DMS153 treated with DMSO at 0.1 percent for 48 hours (cell line): ENCODE data around the gene ELAVL1.

ENCODE experiments used
- DNase-seq: peaks from one replicate; lab custom pipeline; 2025; ENCODE audit not compliant: unreplicated experiment; lab: John Stamatoyannopoulos, UW

Gene ELAVL1

DNA sequence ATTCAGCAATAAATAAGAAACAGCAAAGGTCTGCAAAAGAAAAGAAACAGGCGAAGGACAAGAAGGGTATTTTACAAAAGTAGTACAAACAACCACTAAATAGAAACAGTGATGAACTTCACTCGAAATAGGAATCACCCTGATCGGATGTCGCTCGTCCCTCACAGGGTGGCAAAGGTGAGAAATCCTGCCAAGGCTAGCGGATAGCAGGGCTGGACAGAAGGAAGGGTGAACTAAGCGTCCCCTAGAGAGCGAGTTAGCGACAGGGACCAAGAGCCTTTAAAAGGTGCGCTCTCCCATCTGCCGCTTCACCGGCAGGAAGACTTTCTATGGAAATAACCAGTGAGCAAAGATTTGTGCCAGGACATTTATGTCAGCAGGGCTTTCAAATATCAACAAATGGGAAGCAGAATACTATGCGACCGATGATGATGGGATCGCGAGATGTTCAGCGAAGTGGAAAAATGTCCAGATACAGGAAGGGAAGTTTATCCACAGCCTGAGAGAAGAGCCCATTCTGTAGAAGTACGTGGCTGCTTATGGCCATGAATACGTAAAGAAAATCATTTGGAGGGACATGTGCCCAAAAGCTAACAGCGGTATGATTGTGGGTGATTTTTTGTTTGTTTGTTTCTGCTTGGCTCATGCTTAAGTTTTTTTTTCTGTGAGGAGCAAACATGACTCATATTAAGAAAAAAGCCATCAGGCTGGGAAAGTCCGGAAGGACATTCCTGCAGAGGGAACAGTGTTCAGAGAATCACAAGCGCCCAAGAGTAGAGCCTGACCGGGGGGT, 18.9 kb downstream of the ELAVL1 start:
- DNase-seq, result no peak

DNA sequence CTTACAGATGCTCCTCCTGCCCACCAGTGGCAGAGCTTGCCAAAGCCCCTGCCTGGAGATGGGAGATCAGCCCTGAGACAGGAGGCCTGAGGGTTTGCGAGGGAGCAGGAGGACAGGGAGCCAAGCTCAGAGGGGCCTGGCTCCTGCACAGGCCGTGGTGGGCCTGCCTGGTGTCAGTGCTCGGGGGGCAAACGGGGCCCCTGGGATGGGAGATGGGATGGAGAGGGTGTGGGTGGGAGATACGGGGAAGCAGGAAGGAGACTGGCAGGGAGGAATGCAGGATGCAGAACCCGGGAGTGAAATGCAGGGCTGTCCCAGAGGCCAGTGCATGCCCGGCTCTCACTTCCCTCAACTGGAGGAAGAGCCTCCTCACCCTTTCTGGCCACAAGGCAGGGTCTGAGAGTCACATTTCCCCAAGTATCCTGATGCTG, 19.9 kb downstream of the ELAVL1 start:
- DNase-seq, result no peak

DNA sequence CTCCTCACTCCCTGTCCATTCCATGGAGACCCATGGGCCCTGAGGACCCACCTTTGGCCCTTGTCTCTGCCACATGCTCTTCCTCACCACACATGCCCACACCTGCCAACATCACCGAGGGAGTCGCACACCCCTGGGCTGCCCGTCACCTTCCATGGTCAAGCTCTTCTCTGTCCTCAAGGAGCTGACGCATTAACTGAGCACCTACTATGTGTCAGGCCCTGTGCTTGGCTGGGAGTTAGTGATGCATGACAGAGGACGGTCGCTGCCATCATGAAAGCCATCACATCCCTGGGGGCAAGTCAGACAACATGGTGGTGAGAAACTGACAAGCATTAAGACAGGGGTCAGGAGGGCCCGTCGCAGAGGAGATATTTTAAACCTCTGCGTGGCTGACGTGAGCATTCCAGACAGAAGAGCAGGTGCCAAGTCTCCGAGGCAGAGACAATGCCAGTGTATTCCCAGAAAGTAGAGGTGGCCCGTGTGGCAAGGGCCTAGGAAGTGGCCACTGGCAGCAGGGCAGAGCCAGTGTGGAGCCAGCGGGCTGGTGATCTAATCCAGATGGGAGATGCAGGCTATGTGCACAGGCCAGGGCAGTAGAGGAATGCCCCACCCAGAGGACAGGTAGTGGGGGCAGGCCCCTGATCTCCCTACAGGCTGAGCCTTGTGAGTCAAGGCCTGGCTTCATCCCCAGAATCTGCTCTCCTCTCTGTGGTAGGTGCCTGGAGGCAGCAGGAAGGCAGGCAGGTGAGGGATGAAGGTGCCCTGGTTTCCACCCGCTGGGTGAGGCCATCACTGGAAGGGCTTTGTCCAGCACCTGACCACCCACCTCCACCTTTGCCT, 21.2 kb downstream of the ELAVL1 start:
- DNase-seq, result no peak

GRCh38 chr19:7983286-7983950, 22.0 kb downstream of the ELAVL1 start:
- DNase-seq, result no peak

DNA sequence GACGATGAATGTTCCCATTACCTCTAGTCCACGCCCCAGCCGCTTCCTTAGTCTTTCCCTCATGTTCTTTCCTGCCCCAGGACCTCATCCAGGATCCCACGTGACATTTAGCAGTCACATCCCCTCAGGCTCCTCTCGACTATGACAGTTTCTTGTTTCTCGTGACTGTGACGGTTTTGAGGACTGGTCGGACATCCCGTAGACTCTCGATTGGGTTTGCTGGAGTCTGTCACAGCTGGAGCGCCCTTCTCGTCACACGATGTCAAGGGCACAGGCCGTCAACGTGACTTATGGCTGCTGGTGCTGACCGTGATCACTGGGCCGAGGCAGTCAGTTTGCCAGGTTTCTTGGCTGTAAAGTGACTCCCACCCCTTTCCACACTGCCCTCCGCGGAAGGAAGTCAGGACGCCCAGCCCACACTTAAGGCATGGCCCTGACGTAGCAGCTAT, 22.8 kb downstream of the ELAVL1 start:
- DNase-seq, result no peak

DNA sequence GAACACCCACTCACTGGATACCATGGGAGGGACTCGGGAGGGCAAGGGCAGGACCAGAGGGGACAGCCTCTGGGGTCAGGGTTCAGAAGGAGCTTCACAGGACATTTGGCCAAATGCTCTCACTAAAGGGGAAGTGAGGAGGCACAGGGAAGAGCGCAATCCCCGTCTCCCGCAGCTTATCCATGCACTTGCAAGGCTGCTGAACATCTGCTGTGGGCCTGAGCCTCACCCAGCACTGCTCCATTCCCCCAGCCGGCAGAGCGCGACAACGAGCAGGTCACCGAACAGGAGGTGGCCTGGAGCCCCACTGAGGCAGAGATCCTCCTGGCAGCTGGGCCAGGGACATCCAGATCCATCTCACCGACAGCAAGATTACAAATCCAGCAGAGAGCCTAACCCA, 23.3 kb downstream of the ELAVL1 start:
- no peak for DNase-seq

GRCh38 chr19:7981661-7982060, 23.8 kb downstream of the ELAVL1 start:
- DNase-seq, result no peak

- DNase-seq, result no peak
These were observed 24.2 kb downstream of the ELAVL1 start for GRCh38 chr19:7981199-7981598.

DNA sequence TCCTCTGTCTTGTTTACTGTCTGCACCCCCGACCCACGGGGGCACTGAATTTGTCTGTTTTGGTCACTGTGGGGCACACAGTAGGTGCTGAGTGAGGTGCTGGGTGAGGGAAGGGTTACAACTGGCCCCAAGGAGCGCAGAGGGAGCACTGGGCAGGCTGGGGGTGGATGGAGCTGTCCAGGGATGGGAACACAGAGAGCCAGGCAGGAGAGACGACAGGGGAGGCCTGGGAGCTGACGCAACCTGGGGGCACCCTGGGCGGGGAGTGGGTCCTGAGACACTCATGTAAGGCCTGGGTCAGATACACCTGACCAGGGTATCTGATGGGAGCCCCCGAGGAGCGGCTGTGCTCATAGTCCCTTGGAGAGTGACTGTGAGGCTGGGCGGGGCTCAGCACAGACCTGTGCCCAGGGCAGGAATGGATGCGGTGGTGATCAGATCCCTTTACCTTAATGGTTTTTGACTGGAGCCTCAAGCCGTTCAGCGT, 24.8 kb downstream of the ELAVL1 start:
- DNase-seq, result no peak

GRCh38 chr19:7980168-7980567, 25.3 kb downstream of the ELAVL1 start:
- DNase-seq, result no peak

GRCh38 chr19:7979559-7979958, 25.9 kb downstream of the ELAVL1 start:
- DNase-seq, result no peak

DNA sequence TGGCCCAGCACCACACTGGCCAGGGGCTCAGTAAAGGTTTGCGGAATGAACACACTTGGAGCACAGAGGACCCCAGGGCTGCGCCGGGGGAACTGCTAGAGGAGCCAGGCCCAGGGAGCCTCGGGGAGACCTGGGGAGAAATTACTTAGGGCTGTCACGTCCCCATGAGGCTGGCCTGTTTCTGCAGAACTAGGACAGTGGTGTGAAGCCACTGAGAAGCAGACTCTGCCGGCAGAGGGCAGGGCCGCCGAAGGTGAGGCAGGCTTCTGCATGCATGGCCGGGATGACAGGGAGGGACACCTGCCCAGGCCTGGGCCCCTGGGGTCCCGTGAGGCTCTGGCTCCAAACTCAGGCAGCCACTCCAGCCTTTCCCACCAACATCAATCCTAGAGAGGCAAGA, 26.4 kb downstream of the ELAVL1 start:
- no peak for DNase-seq

DNA sequence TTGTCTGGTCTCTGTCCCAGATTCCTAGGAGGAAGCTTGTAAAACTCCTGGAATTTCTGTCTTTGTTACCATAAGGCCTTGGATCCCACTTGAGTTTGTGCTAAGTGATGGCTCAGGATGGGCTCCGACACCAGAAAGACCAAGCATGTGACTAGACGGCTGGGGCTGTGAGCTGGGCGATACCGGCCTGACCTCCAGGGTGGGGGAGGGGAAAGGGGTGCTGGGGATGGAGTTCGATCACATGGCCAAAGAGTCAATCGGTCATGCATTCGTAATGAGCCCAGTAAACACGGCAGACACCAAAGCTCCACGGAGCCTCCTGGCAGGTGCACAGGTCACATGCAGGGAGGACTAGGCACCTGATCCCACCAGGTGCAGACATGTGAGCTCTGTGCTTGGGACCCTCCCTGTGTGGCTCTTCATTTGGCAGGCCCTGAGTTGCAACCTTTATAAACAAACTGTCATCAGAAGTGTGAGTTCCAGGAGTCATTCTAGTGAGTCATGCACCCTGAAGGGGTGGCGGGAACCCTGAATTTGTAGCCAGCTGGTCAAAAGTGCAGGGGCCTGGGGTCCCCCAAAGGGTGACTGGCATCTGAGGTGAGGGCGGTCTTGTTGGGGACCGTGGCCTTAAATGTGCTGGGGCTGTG, 27.1 kb downstream of the ELAVL1 start:
- no peak for DNase-seq

- DNase-seq, result no peak
These were observed 27.8 kb downstream of the ELAVL1 start for GRCh38 chr19:7977723-7978040.

GRCh38 chr19:7977021-7977722, 28.3 kb downstream of the ELAVL1 start:
- DNase-seq, result no peak

DNA sequence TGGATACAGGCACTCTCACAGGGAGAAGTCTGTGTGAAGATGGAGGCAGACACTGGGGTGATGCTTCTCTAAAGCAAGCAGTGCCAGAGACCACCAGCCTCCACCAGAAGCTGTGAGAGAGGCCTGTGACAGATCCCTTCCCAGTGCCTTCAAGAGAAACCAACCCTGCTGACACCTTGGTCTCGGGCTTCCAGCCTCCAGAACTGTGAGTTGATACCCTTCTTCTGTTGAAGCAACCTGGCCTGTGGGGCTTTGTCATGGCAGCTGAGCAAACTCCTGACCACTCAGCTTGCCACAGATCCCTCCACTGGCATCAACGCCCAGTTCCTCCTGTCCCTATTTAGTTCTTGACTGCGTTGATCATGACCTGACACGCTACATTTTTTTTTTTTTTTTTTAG, 29.0 kb downstream of the ELAVL1 start:
- no peak for DNase-seq

GRCh38 chr19:7975037-7975436, 30.4 kb downstream of the ELAVL1 start:
- DNase-seq, result no peak

- no peak for DNase-seq
These were observed 31.6 kb downstream of the ELAVL1 start for GRCh38 chr19:7973883-7974282.

DNA sequence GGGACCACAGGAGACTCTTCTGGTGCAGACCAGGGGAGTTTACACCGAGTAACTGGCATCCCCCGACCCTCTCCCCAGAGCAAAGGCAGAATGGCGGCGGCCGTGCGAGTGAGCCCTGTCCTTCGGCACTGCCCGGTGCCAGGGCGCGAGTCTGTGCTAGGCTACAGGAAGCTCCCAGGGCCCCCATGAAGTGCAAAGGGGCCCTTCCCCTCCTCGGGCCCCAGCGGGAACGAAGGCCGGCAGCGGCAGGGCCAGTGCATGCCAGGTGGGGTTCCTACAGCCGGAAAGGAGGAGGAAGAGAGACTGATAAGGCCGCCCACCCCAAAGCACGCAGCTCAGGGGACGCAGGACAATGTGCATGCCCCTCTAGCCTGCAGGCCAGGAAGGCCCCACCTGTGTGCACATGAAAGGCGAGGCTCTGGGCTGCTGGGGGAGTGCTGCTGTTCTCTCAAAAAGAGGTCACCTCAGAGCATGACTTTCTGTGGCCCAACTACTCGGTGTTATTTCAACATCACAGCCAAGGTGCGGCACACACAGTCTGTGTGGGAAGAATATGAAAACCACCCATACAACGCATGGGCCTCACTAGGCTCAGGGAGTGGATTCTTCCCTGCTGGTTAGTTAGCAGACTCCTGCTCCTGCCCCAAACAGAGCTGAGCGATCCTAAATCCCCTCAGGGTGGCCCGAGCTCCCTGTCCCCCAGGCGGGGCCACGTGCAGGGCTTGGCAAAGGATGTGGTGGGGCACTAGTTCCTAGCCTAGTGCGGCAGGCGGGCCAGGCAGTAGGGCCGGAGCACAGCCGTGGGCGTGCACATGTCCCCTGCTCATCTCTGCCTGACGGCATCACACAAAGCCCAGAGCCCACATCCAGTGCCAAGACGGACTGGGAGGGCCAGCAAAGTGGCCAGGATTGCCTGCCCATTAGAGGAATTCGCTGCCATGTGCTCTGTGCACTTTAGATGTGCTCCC, 33.6 kb downstream of the ELAVL1 start:
- no peak for DNase-seq
